ENCODE data around the gene SH3PXD2B.

DNA sequence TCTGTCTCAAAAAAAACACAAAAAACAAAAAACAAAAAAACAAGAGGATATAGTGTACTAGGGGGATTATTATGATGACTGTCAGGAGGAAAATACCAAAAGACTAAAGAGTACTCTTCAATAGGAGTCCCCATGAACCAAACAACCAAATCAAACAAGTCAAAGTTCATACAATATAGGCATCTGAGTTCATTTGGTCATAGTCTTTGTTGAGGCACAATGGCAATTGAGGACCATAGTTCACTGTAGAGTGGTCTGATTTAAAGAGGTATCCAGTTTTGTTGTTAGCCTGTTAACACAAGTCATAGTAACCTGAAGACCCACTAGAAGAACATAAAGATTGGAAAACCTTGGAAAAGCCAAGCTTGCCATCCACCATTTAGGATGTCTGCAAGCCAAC lies 159.5 kb downstream of the SH3PXD2B start:
- TF ChIP-seq, protein P1, sequence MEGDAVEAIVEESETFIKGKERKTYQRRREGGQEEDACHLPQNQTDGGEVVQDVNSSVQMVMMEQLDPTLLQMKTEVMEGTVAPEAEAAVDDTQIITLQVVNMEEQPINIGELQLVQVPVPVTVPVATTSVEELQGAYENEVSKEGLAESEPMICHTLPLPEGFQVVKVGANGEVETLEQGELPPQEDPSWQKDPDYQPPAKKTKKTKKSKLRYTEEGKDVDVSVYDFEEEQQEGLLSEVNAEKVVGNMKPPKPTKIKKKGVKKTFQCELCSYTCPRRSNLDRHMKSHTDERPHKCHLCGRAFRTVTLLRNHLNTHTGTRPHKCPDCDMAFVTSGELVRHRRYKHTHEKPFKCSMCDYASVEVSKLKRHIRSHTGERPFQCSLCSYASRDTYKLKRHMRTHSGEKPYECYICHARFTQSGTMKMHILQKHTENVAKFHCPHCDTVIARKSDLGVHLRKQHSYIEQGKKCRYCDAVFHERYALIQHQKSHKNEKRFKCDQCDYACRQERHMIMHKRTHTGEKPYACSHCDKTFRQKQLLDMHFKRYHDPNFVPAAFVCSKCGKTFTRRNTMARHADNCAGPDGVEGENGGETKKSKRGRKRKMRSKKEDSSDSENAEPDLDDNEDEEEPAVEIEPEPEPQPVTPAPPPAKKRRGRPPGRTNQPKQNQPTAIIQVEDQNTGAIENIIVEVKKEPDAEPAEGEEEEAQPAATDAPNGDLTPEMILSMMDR (IDR thresholded peaks at IDR 0.05; ENCODE audit: low read depth, low read length, poor library complexity, severe bottlenecking): no peak
- TF ChIP-seq EZH2phosphoT487 (IDR thresholded peaks at IDR 0.05; ENCODE audit: borderline replicate concordance, low read length): no peak
